Embryonic facial prominence (tissue), 1 donor: ENCODE measurements around the gene TENM4.

Source experiments
- DNase-seq: peaks from one replicate; pipeline ENCODE4 v3.0.0-alpha.2; 2016; ENCODE audit errors: extremely low spot score

TENM4 gene

DNA sequence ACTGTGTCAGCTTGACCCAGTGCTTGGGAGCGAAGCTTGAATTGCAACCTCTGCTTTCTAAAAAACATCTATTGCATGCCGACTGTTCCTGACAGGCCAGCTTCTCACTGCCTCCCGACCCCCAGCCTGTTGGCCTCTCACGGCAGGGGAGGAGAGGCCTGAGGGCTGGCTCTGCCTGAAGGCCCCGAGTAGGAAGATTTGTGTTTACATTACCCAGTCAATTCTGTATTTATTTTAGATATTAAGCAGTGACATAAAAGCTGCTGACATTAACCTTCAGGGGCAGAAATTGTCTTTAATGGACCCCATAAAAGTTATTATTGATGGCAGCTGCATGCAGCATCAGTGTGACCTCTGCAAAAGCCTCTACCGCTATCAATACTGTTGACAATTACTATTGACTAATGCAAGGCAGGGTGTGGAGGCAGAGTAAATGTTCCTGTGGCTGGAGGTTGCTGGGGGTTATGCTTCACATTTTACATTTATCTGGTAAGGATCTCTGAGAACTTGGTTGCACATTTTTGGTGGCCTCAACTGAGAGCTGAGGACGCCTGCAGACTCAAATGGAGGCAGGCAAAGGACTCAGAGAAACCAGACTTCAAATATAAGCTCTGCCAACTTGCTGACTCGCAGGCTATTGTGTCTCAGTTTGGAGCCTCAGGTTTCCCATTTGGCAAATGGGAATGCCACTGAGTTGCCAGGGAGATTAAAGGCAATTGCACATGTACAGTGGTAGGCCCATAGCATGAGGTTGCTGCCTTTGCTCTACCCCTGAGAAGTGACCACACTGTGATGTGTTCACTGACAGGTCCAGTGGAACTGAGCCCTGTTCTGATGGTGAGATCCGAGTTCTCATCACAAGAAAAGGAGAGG lies 380.5 kb downstream of the TENM4 start:
- no peak for DNase-seq

DNA sequence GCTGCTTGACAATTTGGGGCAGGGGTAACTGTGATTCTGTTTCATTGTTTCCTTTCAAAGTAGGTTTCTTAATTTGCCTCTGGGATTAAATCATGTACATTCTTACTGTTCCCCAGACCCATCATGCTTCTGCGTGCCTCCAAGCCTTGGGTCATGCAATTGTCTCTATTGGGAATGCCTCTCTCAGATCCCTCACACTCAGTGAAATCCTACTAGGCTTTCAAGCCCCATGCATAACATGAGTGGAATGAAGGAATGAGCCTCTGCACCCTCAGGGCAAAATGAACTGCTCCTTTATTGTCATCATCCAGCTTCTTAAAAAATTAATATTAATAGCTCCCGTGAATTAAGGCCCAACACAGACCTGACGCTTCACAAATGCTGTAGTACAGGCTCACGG lies 381.7 kb downstream of the TENM4 start:
- no peak for DNase-seq

DNA sequence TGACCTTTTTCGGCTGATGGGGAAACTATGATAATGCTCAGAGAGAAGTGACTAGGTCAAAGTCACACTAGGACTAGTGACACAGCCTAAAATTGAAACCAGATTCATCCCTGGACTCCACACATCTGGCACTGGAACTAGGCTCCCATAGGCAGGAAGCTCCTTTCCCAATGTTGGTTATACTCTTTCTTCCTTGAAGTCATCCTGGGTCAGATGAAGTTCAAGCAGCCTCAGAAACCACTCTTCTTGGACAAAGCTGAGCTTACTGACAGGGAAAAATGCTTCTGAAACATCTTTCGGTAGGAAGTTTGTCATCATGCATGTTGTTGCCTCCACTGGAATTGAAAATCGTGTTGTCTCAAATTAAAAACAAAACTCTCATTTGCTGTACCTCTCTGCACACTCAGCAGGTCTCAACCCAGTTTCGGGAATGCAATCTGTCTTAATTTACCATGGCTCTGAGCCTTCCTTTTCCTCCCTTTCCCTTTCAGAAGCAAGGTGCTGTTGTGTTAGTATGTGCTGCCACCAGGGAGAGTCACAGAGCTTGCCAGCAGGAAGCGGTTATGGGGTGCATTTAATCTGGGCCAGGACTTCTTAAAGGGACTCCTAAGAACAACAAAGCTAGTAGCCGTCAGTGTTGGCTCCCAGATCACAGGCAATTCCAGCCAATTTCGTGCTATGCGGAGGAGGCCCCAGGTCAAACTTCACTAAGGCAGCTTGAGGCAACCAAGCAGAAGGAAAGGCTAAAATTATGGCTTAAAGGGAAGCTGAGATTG lies 384.8 kb downstream of the TENM4 start:
- no peak for DNase-seq

DNA sequence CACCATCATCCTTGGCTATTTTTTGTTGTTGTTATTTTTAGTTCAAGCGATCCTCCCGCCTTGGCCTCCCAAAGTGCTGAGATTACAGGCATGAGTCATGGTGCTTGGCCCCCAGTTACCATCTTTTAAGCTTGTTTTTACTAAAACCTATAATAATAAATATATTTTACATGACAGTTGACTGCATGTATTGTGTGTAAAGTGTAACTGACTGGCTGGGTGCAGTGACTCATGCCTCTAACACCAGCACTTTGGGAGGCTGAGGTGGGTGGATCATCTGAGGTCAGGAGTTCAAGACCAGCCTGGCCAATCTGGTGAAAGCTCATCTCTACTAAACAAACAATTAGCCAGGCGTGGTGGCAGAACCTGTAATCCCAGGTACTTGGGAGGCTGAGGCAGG lies 386.2 kb downstream of the TENM4 start:
- no peak for DNase-seq

DNA sequence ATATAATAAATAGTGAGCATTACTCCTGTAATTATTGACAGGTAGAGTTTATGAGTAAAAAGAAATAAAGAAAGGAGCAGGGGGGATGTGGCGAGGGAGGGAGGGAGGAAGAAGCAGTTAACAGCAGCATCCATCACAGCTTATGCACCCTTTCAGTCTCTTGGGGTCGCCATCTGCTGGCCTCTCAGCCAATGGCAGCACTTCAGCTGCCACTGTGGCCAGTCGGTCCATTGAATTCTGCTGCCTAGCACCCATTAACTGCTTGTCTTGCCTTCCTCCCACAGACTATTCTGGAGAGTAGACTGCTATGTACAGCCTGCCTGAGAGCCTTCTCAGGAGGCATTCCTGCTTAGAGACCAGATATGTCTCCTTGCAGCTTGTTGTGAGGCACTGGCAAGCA lies 388.3 kb downstream of the TENM4 start:
- no peak for DNase-seq

DNA sequence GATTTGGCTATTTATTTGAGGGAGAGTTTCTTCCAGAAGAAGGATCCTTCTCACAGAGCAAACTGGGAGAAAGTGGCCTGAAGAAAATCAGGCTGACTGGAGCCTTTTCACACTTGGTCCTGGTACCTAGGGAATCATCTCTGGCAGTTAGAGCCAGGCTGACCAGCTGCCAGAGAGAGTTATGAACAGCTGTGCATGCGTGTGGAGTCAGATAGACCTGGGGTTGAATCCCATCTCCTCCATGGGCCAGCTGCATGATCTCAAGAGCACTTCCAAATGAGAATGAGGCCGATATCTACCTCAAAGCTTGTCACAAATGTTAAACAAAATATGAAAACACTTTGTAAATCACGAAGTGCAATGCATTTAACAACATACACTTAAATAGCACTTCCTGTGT lies 390.0 kb downstream of the TENM4 start:
- no peak for DNase-seq

DNA sequence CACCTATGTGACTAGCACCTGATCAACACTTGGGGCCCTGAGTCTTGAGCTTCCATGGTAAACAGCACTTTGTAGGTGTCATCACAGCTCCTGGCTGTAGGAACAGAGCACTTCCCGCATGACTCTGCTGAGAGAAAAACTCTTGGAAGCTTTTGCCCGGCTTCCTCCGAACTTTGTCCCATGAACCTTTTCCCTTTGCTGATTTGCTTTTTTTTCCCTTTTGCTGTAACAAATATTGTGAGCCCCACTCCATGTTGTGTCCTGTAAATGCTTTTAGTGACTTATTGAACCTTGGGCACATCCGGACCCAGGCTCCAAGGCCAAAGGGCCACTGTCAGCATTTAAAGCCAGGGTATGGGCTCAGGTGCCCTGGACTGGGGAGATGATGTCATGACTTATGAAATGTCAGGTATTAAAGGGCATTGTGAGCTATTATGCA lies 391.1 kb downstream of the TENM4 start:
- DNase-seq: no peak

DNA sequence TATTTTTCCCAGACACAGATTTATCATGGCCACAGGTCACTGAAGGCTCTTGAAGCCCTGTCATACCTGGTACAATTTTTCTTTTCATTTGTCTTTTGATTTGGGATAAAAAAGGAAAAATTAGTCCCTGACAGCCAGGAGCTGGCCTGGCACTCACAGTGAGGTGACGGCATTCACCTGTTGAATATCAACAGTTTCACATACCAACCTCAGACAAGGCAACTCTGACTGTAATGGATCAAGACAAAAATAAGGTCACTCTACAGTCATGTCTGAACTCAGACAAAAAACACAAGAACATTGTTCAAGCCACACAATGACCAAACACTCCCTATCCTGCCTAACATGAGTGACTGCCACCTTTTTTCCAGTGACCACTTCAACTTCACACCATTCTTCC lies 392.9 kb downstream of the TENM4 start:
- DNase-seq: no peak

DNA sequence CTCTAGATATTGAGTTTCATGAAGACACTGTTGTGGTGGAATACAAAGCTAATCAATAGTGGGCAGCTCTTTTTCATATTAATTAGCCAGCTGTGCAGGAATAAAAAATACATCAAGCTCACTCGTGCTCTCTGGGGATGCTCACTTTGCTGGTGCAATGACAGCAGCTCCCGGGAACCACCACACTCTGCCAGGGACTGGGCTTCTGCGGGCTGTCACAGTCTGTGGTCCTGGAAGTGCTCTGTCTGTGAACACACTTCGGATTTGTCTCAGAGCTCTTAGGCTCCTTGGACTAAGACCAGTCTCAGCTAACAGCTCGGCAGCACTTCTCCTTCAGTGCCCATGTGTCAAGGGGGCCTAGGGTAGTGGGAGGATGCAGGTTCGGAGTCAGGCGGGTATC lies 393.5 kb downstream of the TENM4 start:
- DNase-seq: no peak

DNA sequence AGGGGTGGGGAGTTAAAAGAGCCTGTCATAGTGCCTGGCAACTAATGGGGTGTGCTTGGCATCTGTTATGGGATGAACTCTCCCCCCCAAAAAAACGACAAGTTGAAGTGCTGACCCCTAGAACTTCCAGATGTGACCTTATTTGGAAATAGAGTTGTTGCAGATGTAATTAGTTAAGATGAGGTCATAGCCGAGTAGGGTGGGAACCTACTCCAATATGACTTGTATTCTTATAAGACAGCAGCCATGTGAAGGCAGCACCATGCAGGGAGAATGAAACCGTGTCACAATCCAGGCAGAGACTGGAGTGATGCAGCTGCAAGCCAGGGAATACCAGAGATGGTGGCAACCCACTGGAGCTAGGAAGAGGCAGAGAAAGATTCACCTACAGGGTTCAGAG lies 394.5 kb downstream of the TENM4 start:
- DNase-seq: no peak

DNA sequence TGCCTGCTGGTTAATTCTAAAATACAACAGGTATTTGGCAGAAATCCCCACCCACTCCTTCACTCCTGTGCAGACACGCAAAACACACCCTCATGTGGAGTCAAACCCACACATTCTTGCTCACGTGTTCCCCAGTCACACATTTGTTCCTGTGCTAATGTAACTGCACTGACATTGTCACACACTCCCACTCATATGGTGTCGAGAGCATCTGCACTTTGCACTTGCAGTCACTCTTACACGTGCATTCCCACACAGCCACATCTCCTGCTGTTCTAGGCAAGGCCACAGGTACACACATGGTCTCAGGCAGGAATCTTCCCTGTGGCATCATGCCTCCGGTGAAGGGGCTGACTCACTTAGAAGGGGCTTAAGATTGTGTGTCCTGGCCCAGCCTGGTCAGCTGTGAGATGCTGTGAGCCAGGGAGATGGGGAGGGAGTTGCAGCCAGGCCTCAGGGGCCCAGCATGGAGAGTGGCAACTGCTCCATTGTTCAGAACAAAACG lies 395.0 kb downstream of the TENM4 start:
- DNase-seq: no peak

DNA sequence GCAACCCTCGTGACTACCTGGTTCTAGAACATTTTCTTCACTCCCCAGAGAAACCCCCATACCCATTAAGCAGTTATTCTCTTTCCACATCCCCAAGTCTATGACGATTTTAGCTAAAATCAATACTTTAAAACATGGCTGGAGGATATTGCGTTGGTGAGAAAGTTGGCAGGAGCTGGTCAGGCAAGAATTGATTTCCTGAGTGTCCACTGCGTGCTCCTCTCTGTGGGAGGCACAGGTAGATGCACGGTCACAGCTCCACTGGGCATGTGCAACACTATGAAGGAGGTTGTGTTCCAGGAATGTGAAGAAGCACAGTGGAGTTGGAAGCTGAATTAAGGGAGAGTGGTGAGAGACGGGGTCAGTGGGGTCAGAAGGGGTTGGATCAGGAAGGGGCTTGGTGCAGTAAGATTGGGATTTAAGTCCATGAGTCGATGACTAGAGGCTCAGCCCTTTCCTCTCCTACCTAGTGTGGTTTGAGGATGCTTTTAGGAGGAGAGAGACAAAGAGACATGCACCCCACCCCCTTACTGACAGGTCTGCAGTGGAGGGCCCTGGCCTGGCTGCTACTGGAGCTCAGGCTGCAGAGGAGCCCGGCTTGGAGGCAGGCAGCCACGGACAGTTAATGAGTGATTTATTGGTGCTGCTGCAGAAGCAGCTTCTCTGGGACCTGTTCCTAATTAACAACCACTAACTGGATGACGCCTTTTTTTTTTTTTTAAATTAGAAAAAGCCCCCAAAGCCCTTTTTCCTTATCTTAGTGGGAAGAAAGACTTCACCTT lies 395.6 kb downstream of the TENM4 start:
- no peak for DNase-seq

DNA sequence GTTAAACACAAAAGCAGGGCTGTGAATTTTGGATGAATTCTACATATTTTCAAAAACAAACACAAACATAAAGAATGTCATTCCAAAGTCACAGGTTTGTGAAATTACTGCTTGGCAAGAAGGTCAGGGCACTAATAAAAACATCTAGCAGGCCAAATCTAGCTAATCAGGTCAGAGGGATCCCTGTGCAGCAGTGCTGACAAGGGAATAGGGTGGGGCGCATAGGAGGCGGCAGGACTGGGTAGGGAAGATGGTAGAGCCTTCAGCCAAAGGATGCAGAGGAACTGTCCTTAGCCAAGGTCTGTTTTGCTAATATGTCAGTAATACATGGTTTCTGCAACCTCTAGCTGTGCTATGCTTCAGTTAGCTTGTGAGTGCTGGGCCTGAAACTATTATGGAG lies 396.6 kb downstream of the TENM4 start:
- no peak for DNase-seq

DNA sequence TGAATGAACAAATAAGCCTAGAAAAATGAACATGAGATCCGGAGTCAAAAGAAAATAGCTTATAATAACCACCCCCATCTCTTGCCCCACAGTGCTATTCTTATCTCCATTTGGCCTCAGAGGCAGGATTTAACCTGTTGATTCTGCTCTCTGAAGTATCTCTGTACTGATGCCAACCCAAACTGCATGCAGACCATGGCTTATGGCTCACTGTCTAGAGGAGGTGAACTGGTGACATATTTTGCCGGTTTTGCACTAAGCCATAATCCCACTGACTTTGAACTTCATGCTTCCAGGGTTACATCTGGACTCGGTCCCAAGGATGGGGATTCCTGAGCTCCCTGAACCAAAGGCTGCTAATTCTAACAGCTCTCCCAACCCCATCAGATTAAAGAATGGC lies 397.1 kb downstream of the TENM4 start:
- DNase-seq: no peak

DNA sequence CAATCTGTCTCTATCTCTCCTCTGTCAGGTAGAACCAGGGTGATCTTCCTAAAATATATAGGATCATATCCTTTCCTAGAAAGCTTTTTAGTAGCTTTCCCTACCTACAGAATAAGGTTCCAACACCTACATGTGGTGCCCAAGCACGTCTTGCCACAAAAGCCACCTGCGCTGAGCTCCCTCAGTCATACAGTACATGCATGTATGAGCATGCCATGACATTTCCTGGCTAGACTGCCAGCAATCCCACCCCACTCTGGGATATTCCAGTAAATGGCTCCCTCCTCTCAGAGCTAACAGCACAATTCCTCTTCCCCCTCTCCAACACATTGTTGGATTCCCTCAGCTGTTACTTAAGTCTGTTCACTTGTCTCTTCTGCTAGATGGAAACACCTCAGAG lies 398.0 kb downstream of the TENM4 start:
- DNase-seq: no peak

DNA sequence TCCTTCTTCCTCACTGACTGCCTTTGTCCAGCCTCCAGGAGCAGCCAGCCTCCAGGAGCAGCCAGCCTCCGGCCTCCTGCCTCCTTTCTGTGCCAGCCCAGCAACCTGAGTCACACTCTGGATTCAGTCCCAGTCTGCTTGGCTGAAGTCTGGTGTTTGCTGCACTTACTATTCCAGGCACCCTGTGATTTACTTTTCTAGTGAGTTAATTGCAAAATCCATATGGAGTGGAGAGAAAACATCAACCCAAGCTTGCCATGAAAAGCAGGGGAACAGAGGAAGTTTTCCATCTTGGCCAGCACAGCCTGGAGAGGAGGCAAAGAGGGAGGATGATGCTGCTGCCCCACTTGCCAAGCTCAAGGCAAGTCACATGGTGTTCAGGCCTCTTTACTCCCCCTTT lies 400.5 kb downstream of the TENM4 start:
- no peak for DNase-seq

DNA sequence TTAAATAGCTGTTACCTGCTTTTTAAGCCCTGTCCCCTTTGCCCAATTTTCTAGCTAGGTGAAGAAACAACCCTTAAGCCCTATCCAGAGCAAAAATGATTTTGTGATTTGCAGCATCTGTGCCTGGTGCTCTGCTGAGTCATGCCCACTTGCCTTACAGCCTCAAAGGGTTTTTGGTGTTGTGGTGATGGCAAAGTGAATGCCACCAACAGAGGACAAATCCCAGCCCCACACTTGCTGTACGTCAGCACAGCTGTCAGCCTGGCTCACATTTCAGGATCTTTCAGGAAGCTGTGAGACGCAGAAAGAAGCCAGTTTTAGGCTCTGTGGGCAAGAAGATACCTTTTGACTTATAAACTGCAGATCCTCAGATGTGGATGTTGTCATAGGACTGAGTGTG lies 401.7 kb downstream of the TENM4 start:
- no peak for DNase-seq

DNA sequence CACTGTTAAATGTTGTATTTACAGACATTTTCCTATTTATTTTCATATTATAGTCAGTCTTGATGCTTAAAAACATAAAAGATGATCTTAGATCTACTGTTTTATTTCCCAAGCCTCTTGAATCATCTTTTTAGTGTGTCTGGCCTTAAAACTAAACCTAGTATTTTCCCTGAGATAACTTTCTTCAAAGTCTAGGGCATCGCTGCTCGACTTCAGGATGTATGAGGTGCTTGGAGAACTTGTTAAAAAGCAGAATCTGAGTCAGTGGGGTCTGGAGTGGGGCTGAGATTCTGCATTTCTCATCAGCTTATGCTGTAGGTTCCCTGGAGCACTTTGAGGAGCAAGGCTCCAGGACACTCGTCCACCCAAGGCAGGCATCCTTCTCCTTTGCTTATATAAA lies 404.9 kb downstream of the TENM4 start:
- no peak for DNase-seq

DNA sequence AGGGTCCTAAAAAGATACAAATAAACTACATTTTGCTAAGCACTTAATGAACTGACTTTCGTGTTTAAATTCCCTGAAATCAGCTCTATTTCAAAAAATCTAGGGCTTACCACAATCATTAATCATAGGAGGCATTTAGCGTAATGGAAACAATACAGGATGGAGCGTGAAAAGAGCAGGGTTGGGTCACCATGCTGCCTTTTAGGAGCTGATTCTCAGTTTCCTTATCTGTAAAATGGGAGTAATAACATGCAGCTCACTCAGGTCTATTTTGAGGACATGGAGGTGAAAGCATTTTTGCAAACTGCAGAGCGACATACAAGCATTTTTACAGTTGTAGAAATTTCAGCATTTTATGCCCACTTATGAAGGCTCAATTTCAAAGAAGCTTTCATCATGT lies 407.0 kb downstream of the TENM4 start:
- no peak for DNase-seq

DNA sequence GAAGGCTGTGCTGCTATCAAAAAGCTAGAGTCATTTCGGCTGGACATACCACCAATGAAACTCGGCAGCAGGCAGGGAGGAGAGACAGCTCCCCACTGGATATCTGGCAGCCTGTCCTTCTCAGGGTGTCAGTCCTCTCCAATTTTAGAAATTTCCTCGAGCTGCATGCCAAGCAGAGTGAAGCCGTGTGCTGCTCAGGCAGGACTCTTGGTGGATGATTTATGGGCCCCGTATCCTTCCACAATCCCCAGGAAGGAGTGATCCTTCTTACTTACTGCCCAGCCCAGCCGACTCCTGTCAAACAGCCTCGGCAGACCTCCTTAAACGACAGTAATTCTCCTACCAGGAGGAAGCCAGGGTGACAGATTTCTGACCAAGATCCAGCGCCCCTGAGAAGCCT lies 410.4 kb downstream of the TENM4 start:
- DNase-seq: no peak

DNA sequence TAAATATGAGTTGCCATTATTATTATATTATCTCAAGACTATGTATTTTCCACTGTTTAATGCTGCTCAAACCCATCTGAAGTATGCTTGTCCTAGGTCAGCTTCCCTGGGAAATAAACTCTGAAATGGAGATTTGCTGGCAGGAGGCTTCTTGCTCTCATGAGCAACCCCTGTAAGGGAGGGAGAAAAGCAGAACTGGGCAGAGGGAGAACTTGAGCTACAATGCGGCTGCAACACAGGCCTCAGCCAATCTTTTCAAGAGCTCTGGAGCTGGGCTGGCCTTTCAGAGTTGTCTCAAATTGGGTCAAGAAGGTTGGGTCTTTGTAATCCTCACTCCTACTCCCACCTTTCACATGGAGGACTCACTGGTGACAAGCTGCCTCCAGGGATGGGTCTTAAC lies 412.6 kb downstream of the TENM4 start:
- no peak for DNase-seq

DNA sequence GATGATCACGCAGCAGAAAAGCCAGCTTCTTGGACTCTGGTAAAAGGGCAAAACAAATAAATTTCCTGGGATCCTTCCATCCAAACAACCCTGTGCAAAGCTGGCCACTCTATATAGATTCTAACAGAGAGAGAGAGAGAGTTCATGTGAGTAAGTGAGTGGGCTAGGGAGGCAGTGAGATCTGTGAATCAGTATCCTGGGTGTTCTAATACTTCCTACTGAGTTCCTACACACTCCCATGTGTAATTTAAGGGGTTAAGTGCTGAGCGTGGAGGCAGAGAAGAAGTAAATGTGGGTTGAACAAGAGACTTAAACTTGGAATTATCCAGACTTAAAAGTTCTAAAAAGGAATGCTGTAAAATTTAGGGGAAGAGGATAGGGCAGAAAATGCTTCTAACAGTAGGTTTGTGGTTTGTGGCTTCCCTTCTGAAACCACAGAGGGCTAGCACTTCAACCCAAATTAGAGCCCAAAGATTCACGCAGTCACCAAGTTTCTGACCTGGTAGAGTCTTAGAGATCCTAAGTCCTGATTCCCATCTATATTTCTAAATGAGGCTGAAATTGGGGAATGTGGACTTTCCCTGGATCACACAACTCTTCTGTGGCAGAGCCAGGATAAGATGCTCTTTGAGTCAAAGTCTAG lies 413.9 kb downstream of the TENM4 start:
- no peak for DNase-seq
